ENCODE data around the gene PATE3. TPM values are rescaled to one million over a fixed set of nuclear protein-coding genes. Genes with fewer than 3 reads are reported as not detected.

The PATE3 gene
- total and polyA plus RNA-seq, 4 donors: not detected

- TF ChIP-seq ATF3 (IDR thresholded peaks at IDR 0.05) (no peak), SP1 (IDR thresholded peaks at IDR 0.05) (no peak), YY1 (IDR thresholded peaks at IDR 0.05) (no peak), HNF4A (conservative IDR thresholded peaks at IDR 0.05) (no peak), ZBTB33 (IDR thresholded peaks at IDR 0.05) (no peak), TAF1 (conservative IDR thresholded peaks at IDR 0.05) (no peak), EGR1 (IDR thresholded peaks at IDR 0.05; ENCODE audit: low read depth in 2 of 2) (no peak)
- no peaks in the 10 kb centered on the region for H3K36me3 ChIP-seq (ENCODE audit: control insufficient read depth in 4 of 4, insufficient read depth in 3 of 4, low read depth in 1 of 4, low read length in 3 of 4)
- no peak overlapping the region for H3K4me3 ChIP-seq (ENCODE audit: low read depth in 1 of 3, low read length in 3 of 3)
- no peak overlapping the region for H3K27ac ChIP-seq (ENCODE audit: low read depth in 1 of 2, low read length in 2 of 2)
- H3K4me1 ChIP-seq (ENCODE audit: control insufficient read depth in 4 of 4, insufficient read depth in 4 of 4, low read length in 3 of 4): no peaks in the 10 kb centered on the region
- 55% methylated on average over 1 of the region's 1 CpG for WGBS
- H3K9ac ChIP-seq (ENCODE audit: low read depth in 1 of 2, low read length in 2 of 2): no peak overlapping the region
- peaks cover 0 to 10% (median 0%) of the 10 kb centered on the region in 4 donors for H3K27me3 ChIP-seq (ENCODE audit: control insufficient read depth in 4 of 4, insufficient read depth in 4 of 4, low read length in 3 of 4)
- H3K9me3 ChIP-seq (ENCODE audit: control insufficient read depth in 4 of 4, low read length in 3 of 4): no peaks in the 10 kb centered on the region
- DNase-seq (ENCODE audit: low spot score): no peak
Observed at GRCh38 chr11:125766251-125766650, 21.7 kb upstream of the PATE3 start.

DNA sequence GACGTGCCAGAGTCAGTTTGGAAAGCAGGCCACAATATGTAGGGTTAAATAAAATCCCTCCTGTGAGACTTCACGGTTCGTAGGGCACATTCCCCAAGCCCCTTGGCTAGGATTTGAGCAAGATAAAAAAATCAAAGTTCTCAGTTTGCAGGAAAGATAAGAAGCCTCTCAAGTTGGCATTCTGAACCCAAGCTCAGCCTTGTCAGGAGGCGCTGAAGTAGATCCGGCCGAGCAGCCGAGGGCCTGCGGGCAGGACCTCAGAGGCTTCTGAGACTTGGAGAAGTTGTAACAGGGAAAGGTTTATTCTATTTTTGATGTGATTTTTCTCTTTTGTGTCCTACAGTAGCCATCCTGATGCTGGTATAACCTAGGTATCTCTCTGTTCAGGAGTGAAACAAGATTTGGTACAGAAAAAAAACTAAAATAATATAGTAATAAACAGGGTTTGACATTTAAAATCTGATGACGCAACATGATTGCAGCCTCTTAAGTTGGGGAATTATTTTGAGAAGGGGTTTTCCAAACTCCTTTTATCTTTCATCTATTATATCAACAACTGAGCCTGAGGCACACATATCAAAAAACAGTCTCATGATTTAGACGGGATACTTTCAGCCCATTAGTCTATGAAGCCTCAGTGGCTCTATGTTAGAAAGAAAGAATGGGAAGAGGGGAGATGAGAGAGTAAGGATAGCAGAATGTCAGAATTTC lies 19.4 kb upstream of the PATE3 start:
- H3K27me3 ChIP-seq (ENCODE audit: control insufficient read depth in 4 of 4, insufficient read depth in 4 of 4, low read length in 3 of 4): peaks cover 0 to 10% (median 0%) of the 10 kb centered on the region in 4 donors
- H3K4me3 ChIP-seq (ENCODE audit: low read depth in 1 of 3, low read length in 3 of 3): no peak overlapping the region
- H3K36me3 ChIP-seq (ENCODE audit: control insufficient read depth in 4 of 4, insufficient read depth in 3 of 4, low read depth in 1 of 4, low read length in 3 of 4): no peaks in the 10 kb centered on the region
- H3K27ac ChIP-seq (ENCODE audit: low read depth in 1 of 2, low read length in 2 of 2): no peak overlapping the region
- no peaks in the 10 kb centered on the region for H3K4me1 ChIP-seq (ENCODE audit: control insufficient read depth in 4 of 4, insufficient read depth in 4 of 4, low read length in 3 of 4)
- no peaks in the 10 kb centered on the region for H3K9me3 ChIP-seq (ENCODE audit: control insufficient read depth in 4 of 4, low read length in 3 of 4)
- H3K9ac ChIP-seq (ENCODE audit: low read depth in 1 of 2, low read length in 2 of 2): no peak overlapping the region
- DNase-seq (ENCODE audit: low spot score): no peak
- WGBS: 50% methylated on average over 10 of the region's 10 CpGs
- no peak for TF ChIP-seq YY1 (IDR thresholded peaks at IDR 0.05)
- TF ChIP-seq, protein P1, sequence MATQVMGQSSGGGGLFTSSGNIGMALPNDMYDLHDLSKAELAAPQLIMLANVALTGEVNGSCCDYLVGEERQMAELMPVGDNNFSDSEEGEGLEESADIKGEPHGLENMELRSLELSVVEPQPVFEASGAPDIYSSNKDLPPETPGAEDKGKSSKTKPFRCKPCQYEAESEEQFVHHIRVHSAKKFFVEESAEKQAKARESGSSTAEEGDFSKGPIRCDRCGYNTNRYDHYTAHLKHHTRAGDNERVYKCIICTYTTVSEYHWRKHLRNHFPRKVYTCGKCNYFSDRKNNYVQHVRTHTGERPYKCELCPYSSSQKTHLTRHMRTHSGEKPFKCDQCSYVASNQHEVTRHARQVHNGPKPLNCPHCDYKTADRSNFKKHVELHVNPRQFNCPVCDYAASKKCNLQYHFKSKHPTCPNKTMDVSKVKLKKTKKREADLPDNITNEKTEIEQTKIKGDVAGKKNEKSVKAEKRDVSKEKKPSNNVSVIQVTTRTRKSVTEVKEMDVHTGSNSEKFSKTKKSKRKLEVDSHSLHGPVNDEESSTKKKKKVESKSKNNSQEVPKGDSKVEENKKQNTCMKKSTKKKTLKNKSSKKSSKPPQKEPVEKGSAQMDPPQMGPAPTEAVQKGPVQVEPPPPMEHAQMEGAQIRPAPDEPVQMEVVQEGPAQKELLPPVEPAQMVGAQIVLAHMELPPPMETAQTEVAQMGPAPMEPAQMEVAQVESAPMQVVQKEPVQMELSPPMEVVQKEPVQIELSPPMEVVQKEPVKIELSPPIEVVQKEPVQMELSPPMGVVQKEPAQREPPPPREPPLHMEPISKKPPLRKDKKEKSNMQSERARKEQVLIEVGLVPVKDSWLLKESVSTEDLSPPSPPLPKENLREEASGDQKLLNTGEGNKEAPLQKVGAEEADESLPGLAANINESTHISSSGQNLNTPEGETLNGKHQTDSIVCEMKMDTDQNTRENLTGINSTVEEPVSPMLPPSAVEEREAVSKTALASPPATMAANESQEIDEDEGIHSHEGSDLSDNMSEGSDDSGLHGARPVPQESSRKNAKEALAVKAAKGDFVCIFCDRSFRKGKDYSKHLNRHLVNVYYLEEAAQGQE (IDR thresholded peaks at IDR 0.05): no peak
- TF ChIP-seq, protein P2, sequence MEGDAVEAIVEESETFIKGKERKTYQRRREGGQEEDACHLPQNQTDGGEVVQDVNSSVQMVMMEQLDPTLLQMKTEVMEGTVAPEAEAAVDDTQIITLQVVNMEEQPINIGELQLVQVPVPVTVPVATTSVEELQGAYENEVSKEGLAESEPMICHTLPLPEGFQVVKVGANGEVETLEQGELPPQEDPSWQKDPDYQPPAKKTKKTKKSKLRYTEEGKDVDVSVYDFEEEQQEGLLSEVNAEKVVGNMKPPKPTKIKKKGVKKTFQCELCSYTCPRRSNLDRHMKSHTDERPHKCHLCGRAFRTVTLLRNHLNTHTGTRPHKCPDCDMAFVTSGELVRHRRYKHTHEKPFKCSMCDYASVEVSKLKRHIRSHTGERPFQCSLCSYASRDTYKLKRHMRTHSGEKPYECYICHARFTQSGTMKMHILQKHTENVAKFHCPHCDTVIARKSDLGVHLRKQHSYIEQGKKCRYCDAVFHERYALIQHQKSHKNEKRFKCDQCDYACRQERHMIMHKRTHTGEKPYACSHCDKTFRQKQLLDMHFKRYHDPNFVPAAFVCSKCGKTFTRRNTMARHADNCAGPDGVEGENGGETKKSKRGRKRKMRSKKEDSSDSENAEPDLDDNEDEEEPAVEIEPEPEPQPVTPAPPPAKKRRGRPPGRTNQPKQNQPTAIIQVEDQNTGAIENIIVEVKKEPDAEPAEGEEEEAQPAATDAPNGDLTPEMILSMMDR (IDR thresholded peaks at IDR 0.05; ENCODE audit: low read depth, low read length, missing input control): no peak
- no peak for TF ChIP-seq SP1 (IDR thresholded peaks at IDR 0.05)
- TF ChIP-seq, protein P3, sequence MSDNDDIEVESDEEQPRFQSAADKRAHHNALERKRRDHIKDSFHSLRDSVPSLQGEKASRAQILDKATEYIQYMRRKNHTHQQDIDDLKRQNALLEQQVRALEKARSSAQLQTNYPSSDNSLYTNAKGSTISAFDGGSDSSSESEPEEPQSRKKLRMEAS (IDR thresholded peaks at IDR 0.05): no peak
- TF ChIP-seq ATF3 (IDR thresholded peaks at IDR 0.05): no peak
- TF ChIP-seq ZBTB33 (IDR thresholded peaks at IDR 0.05): no peak
- TF ChIP-seq TAF1 (conservative IDR thresholded peaks at IDR 0.05): no peak
- no peak for TF ChIP-seq HNF4G (IDR thresholded peaks at IDR 0.05)
- no peak for TF ChIP-seq HNF4A (conservative IDR thresholded peaks at IDR 0.05)
- no peak for TF ChIP-seq GABPA (IDR thresholded peaks at IDR 0.05 in 1 of 2, conservative IDR thresholded peaks at IDR 0.05 in 1 of 2)
- TF ChIP-seq FOXA2 (IDR thresholded peaks at IDR 0.05): no peak
- TF ChIP-seq RXRA (IDR thresholded peaks at IDR 0.05): no peak
- TF ChIP-seq FOXA1 (IDR thresholded peaks at IDR 0.05): no peak
- TF ChIP-seq NR2F2 (IDR thresholded peaks at IDR 0.05): no peak
- no peak for TF ChIP-seq JUND (IDR thresholded peaks at IDR 0.05)
- no peak for TF ChIP-seq EGR1 (IDR thresholded peaks at IDR 0.05; ENCODE audit: low read depth in 2 of 2)
- no peak for TF ChIP-seq RAD21 (IDR thresholded peaks at IDR 0.05)

Data from liver (tissue), 9 donors.